Inflammatory macrophage treated with lipopolysaccharide for 4 hours (primary cell): ENCODE measurements around the gene ETV7.
"Not testable (repeated sequence)": the region's sequence is repeated elsewhere in the genome, so short reads cannot be mapped to it uniquely, and the experiment has no call there.

Experiments used
- DNase-seq: peaks from one replicate; pipeline ENCODE4 v3.0.0-alpha.2; 2020

ETV7 gene

DNA sequence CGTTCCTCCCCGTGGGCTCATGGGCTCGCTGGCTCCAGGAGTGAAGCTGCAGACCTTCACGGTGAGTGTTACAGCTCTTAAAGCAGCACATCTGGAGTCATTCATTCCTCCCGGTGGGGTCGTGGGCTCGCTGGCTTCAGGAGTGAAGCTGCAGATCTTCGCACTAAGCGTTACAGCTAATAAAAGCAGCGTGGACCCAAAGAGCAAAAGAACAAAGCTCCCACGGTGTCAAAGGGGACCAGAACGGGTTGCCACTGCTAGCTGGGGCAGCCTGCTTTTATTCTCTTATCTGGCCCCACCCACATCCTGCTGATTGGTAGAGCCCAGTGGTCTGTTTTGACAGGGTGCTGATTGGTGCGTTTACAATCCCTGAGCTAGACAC, 24.1 kb downstream of the ETV7 start:
- not testable (repeated sequence) for DNase-seq

DNA sequence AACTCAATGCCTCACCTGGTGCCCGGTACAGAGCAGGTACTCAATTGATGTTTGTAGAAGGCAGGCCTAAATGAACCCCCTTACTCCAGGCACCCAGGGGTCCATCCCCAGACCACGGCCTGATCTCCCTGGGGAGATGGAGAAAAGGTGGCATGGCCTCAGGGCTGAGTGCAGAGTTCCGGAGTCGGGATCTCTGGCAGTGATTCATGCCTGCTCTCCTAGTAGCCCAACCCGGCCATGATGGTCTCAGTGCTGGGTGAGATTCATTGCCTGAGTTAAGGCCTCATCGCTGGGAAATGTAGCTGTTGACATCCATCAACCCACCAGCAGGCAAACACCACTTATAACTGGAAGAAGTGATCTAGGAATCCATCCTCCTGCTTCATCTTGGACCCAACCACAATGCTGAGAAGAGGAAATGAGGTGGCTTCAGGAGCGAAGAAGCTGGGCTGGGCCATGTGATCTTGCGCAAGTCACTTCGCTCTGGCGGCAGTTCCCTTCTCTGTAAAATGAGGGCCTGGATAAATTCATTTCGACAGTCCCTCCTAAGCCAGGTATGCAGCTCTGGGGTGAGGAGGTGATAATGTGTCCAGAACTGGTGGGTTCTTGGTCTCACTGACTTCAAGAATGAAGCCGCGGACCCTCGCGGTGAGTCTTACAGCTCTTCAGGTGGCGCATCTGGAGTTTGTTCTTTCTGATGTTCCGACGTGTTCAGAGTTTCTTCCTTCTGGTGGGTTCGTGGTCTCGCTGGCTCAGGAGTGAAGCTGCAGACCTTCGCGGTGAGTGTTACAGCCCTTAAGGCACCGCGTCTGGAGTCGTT, 24.7 kb downstream of the ETV7 start:
- DNase-seq: peak; percentile 54

DNA sequence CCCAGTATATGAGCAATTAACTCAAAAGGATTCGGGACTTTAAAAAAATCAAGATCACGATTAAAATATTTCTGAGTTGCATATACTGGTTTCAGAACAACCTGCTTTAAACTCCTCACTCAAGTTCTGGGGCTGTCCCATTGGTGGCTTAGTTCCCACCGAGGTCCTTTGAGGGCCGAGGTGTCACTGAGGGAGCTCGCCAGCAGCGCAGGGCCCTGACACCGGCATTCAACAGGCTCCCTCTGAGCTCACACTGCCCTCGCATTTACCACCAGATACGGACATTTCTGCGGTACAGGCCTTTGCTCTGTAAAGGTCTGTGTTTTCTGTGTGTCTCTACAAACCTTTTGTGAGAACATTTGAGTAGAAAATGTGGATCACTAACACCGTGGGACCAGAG, 26.4 kb downstream of the ETV7 start:
- no peak for DNase-seq

DNA sequence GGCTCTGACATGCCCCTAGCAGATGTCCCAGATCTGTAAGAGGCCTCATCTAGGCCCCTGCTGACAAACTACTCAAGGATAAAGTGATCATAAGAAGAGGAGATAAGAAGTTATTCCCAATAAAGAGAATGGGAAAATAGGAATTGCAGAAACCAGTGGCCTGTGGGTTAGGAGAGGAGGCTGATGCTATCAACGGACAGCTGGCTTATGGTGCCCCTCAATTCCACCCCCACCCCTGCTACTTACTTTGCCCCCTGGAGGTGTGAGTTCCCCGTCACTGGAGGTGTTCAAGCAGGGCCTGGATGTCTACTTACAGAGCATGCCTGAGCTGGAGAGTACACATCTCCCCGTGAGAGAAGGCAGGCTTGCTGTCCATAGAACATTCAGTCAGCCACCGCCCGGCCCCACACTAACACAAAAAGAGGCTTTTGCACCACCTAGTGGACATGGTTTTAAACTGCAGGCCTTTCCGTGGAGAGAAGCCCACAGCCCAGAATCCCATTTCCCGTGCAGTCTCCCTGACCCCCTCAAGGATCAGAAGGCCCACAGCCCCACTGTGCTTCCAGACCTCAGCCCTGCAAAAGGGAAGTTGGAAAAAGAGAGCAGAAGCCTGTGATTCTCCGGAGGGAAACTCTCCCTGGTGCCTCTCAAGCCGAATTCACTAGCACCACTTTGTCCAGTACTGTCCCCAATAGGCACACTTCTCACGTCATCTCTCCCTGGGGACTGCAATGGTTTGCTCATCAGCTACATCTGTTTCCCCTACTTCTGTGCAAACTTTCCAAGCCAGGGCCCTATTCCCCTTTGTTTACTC, 27.0 kb downstream of the ETV7 start:
- DNase-seq: peak; percentile 68

DNA sequence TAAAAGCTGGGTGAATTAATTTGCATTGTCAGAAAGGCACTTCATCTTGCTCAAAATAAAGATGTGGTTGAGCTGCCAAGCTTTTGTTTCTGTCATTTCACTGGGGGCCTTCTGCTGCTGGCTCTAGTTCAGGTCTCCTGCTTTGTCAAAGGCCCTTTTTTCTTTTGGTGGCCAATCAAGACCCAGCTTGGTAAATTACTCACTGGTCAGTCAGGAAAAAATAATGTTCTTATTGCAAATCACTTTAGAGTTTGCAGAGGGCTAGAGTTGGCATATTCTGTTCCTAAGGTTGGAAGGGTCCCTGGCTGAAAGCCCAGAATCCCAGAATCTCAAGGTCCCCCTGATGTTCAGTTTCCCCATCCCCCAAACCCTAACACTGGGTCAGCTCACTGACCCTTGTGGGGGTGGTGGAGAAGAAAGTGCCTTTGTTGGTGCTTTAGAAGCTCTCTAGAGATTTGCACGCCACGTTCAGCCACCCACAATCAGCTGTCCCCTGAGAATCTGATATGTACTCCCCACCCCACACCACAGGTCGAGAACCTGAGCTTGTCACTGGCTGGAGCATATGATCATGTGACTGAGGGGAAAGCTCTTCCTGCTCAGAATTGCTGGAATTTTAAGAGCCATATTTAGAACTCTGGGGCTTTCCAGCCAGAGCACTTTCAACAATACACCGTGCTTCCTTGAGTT, 29.1 kb downstream of the ETV7 start:
- no peak for DNase-seq

DNA sequence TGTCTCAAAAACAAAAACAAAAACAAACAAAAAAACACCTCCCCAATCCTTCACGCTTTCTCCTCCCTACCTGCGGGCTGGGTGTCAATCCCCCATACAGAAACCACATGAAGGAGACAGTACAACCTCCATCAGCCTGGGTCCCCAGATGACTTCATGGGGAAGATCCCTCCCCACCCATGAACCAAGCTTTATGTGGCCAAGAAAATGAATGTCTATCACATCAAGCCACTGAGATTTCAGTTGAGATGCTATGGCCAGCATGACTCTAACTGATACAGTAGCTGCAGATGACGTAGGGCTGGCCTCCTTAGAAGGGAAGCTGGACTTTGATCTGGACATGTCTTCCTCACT, 29.6 kb downstream of the ETV7 start:
- DNase-seq: no peak

DNA sequence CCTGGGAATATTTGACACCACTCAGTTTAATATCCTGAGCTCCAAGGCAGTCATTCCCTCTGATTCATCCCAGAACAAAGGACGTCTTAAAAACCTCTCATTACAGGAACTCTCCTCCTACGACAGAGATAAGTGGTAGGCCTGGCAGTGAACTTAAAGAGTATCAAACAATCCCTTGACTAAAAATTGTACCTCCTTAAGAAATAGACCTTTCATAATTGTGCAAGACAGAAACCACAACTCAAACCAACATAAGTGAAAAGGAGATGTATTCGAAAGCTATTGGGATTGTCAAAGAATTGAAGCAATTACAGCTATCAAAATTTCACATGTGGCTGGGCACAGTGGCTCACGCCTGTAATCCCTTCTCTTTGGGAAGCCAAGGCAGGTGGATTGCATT, 31.6 kb downstream of the ETV7 start:
- peak; percentile 58 for DNase-seq

DNA sequence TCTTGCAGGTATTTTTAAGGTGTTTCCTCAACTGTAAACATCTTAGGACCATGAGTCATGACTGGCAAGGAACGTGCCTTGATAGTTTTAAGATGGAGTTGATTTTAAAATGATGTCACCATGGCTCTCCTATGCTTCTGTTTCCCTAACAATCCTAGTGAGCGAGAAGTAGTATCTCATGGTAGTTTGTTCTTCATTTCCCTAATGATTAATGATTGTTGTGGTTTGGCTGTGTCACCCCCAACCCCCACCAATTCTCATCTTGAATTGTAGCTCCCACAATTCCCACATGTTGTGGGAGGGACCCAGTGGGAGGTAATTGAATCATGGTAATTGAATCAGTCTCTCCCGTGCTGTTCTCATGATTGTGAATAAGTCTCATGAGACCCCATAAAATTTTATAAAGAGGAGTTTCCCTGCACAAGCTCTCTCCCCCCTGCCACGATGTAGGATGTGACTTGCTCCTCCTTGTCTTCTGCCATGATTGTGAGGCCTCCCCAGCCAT, 34.0 kb downstream of the ETV7 start:
- DNase-seq: peak; percentile 61

DNA sequence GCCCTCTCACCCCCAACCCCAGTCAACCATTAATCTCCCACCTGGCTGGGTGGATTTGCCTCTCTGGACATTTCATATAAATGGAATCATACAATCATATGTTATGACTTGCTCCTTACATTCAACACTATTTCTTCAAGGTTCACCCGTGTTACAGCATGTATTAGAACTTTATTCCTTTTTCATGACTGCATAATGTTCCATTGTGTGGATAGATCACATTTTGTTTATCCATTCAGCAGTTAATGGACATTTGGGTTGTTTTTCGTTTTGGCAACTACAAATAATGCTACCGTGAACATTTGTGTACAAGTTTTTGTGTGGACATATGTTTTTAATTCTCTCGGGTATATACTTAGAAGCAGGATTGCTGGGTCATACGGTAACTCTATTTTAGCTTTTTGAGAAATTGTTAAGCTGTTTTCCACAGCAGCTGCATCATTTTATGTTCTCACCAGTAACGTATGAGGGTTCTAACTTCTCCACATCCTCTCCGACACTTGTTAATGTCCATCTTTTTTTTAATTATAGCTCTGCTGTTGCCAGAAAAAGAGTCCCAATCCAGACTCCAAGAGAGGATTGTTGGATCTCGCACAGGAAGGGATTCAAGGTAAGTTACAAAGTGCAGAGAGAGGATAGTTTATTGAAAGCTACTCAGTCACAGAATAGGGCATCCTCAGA, 34.9 kb downstream of the ETV7 start:
- DNase-seq: no peak

DNA sequence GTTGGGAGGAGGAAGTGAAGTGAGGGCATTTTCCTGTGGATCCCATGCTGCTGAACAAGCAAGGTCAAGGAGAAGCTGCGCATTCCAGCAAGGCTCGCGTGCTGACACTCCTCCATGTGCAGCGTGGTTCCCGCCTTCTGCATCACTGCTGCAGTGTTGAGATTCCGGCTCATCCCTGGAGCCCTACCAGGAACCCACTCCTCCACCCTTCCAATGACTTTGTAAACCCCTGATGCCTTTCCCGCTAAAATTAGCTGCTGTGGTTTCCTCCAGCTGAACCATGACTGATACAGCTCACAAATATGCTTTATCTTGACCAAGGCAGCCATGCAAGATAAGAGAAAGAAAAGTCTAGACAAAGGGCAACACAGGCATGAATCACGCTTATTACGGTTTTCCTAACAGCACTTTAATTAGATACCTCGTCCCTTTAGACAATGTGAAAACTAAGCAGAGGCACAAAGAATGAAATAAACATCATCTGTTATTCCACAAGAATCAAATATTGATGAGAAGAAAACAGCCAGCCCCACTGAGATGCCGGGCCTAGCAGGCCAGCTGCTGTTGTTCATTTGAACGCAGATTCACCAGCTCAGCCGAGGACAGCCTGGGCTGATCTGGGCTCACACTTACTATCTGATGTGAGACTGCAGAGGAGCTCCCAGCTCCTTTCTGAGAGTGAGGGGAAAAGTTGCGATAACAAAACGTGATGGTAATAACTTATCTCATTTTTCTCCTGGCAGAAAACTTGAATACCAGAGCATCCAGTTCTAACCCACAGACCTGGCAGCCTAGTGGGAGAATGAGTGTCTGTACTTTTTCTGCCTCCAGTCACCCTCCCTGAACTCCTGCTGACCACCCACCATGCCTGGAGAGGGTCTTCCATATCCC, 36.5 kb downstream of the ETV7 start:
- DNase-seq: no peak

DNA sequence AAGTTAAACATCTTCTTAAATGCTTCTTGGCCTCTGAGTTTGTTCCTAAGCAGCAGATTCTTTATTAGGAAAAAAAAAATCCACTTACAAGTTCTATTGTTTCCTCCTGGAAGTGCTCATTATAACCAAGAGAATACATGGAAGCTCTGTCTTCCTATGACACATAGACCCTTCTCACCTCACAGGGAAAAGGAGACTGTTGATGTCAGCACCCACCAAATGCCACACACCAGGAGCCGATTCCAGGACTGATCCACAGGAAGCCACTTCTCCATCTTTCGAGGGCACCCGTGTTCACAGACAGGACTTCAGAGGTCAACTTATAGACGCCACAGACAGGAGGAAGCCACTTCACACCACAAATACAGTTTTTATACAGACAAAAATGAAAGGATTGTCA, 37.4 kb downstream of the ETV7 start:
- DNase-seq: no peak

DNA sequence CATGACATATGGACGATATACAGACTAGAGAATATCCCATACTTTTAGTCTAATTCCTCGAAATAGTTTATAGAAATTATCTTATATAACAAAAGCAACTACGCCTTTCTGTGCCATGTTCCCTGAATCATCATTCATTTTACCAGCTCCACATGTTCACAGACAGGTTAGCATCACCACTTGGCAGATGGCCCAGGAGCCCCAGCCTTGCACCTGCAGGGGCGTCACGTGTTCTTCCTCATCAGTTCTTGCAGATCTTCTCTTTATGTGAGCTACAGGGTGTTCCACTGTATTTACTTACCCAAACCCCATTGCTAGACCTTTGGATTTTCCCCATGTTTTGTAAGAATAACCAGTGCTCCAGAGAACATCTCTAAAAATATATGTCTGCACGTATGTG, 38.2 kb downstream of the ETV7 start:
- DNase-seq: no peak

DNA sequence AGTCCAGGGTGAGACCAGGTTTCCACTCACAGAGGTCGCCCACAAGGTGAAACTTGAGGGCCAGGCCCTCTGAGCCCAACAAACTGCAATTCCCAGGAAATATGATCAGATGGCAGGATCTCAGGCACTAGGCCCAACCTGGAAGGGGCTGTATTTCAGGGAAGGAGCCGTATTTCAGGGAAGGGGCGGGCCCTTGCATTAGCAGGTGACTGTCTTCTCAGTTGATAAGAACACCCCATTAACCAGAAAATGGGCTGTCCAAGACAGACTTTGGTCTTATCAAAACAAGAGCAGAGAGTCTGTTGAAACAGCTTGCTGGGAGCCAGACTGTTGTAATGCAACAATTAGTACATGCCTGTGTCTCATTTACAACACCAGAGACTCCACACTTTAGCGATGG, 39.8 kb downstream of the ETV7 start:
- no peak for DNase-seq

DNA sequence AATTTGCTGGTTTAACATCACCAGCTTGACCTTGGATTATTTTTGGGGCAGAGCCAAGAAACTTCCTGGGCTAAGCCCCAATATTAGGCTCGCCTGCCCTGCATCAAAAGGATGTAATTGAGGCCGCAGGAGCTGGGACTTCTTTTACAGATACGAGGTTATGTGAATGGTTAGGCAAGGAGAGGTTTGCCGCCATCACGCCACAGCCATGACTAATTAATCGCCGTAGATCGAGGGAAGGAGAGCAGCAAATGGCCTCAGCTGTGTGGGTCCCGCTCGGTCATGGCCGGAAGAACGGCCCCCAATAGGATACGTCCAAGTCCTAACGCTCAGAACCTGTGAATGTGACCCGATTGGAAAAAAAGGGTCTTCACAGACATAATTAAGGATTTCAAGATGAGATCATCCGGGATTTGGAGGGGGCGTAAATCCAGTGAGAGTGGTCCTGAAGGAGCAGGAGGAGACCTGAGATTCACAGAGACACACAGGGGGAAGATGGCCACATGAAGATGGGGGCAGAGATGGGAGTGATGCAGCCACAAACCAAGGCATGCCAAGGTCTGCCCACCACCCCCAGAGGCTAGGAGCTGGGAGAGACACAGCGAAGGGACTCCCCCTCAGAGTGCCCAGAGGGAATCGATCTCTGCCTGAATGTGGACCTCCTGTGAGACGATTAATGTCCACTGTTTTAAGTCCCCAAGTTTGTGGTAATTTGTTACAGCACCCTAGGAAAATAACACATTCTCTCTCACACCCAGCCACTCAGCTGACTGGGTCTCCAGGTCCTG, 40.8 kb downstream of the ETV7 start:
- no peak for DNase-seq

DNA sequence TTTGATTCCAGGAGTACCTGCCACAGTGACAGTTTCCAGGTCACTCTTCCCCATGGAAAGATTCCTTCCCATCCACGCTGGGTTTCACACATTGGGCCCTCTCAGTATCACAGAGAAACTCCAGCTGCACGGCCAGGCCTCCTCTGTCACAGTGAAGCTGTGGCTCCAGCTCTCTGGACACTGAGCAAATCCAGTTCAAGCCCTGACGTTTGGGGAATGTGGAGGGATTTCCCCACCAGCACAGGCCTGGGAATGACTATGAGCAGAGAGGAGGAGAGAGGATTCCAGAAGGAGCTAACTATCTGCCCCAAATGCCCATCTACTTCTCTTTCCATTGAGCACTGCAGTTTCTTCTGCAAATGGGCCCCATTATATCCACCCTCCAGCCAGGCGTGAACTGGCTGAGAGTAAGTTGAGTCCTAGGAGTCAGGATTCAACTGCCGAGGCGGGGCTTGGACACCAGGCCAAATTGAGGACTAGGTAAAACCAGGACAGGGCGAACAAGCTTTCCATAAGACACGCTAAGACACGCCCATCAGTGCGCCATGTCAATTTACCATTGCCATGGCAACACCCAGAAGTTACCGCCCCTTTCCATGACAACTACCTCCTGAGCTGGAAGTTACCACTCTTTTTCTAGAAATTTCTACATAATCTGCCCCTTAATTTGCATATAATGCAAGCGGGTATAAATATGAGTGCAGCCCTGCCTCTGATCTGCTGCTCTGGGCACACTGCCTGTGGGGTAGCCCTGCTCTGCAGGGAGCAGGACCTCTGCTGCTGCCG, 41.6 kb downstream of the ETV7 start:
- DNase-seq: no peak

DNA sequence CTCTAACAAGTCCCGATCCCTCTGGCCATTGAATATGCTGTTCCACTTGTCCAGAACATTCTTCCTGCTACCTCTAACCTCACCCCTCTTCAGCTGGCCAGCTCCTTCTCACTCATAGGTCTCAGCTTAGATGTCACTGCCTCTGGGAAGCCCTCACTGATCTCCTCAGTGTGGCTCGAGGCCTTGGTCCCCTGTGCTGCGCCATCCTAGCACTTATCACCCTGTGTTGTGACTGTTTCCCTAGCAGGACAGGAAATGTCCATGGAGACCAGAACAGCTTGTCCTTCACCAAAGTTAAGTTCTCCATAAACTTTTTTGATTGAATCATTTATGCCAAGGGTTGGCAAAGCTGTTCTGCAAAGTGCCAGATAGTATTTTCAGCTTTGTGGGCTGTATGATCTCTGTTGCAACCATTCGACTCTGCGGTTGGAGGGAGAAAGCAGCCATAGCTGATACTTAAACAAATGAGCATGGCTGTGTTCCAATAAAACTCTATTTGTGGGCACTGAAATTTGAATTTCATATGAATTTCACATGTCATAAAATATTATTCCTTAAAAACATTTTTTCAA, 44.3 kb downstream of the ETV7 start:
- no peak for DNase-seq

DNA sequence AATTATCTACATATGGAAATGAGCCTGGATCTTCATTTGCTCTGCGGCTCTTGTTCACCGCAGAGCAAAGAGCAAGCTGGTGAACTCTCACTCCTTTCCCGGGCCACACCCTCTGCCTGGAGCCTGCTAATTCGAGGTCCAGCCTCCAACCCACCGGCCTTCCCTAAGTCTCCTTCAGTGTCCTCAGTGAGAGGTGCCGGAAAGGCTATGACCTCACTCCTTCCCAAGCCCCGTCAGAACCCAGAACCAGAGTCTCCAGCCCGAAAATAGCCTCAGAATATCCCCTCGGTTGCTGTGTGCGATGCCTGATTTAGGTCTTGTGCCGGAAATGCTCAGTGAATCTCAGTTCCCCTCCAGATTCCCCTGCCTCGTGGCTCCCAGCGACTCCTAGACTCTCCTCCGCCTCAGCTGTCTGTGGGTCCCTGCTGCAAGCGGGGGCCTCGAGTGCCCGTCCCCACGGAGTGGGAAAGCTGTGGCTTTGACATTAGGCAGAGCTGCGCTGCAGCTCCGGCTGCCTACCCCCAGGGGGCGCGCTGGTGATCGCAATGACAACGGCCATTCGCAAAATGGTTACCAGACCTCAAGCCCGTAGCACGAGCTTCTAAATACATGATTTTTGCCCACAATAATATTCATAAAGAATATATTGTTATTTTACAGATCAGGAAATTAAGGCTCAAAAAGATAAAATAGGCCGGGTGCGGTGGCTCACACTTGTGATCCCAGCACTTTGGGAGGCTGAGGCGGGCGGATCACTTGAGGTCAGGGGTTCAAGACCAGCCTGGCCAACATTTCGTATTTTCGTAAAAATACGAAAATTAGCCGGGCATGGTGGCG, 46.6 kb downstream of the ETV7 start:
- peak; percentile 68 for DNase-seq

DNA sequence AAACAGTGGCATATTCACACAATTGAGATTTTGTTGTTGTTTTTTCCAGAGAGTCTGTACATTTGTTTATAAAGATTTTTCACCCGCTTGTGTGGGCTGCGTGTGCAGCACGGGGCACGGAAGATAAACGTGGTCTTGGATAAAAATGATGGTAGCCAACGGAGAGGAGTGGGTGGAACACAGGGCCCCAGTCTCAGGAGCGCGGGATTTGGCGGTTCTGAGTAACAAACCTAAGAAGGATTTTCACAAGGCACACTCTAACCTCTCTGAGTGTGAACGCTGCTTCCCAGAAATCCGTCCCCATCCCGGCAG, 47.2 kb downstream of the ETV7 start:
- DNase-seq: no peak

DNA sequence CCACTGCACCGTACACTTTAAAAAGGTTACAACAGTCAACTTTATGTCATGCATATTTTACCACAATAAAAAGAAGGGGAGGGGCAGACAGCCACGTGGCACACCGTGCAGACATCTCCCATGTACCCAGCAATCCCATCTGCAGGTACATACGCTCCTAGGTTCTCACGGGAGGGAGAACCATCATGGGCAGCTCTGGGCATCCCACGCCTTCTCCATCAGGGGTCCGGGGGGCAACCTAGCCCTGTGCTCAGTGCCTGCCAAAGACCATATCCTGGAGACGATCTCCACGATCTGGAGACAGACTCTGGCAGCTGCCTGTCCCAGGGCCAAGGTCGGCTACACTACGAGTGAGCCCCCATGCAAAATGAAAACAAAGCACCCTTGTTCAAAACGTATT, 48.3 kb downstream of the ETV7 start:
- no peak for DNase-seq
